AG04450 (cell line): ENCODE results near the gene KCNAB2. TPM values are rescaled to one million over a fixed set of nuclear protein-coding genes. Genes with fewer than 3 reads are reported as not detected.

ENCODE experiments used
- CTCF ChIA-PET: fragments of 300-600, 350-600 bp; formaldehyde crosslinking; extraction: SDS; loops from one replicate; lab custom pipeline; 2022; ENCODE audit warnings: antibody characterized with exemption, inconsistent platforms; lab: Charles Lee
- POLR2A ChIA-PET: fragments of 350-600 bp; formaldehyde crosslinking; extraction: SDS; loops from one replicate; lab custom pipeline; 2021; ENCODE audit warnings: antibody characterized with exemption, inconsistent platforms; lab: Yijun Ruan, JAX
- DNase-seq: peaks from one replicate; pipeline ENCODE4 v3.0.0-alpha.2; 2011; ENCODE audit warnings: low read depth, low spot score
- H3K27ac ChIP-seq: one replicate; pipeline ENCODE4 v1.5.1; 2012; ENCODE audit warnings: low read depth, low read length, control low read depth
- H3K27me3 ChIP-seq: one replicate; pipeline ENCODE4 v1.6.0; 2012; ENCODE audit warnings: low read length; ENCODE audit not compliant: control insufficient read depth, insufficient read depth
- H3K4me3 ChIP-seq: 2 replicates; pipeline ENCODE4 v1.5.1; 2011; ENCODE audit warnings: mild to moderate bottlenecking, low read depth, low read length, control low read depth
- H3K9me3 ChIP-seq: 2 replicates; pipeline ENCODE4 v1.5.1; 2012; ENCODE audit warnings: low read length; ENCODE audit not compliant: control insufficient read depth, insufficient read depth
- polyA plus RNA-seq: library from polyadenylated mRNA; depleted of rRNA; stranded (reverse); fragments of >200 nt; gene quantifications from 2 replicates; pipeline ENCODE4 v1.2.3, GENCODE V29; 2011
- TF ChIP-seq, protein P1 (sequence below): IDR thresholded peaks from 2 replicates; pipeline ENCODE4 v1.5.1; 2011; ENCODE audit warnings: low read depth, low read length, control low read depth, inconsistent platforms

The KCNAB2 gene
- polyA plus RNA-seq, 1 experiment, result 3.1 TPM

DNA sequence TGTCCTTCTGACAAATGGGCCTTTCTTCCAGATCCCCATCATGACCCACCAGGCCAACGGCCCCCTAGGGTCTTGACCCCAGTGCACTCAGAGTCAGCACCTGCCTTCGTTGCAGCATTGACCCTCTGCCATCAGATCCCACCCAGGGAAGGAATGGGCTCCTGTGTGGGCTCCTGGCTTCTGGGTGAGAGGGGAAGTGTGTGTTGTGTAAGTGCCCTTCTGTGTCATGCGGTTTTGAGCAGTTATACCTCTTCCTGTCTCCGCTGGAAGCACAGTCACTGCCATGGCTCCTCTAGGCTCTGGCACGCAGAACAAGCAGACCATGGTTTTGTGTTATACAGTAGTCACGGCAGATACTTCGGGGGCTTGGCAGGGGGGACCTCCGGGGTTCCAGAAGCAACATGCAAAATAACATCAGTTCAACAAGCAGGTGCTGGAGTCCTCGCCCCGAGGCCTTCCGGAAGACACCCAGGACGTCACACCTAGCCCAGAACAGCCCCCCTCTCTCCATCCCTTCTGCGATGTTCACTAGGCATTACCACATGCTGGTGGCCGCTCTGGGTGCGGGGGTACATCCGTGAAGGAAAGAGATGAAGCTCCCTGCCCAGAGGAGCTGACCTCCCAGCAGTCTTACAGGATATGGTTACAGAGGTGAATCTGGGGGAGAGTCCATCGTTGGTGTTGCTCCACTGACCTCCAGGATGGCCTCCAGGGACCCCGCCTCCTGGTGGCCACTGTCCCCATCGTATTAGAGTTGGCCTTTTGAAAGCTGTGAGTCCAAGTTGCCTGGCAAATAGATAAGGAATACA is 17.4 kb upstream of the KCNAB2 start:
- ChIA-PET POLR2A (interaction anchor here (0.7 kb wide), 2 partner anchors 7 to 36 kb away, joined by 3 to 10 read pairs; no protein-coding TSS in a partner anchor), CTCF (no interaction called here)
- TF ChIP-seq, protein P1, sequence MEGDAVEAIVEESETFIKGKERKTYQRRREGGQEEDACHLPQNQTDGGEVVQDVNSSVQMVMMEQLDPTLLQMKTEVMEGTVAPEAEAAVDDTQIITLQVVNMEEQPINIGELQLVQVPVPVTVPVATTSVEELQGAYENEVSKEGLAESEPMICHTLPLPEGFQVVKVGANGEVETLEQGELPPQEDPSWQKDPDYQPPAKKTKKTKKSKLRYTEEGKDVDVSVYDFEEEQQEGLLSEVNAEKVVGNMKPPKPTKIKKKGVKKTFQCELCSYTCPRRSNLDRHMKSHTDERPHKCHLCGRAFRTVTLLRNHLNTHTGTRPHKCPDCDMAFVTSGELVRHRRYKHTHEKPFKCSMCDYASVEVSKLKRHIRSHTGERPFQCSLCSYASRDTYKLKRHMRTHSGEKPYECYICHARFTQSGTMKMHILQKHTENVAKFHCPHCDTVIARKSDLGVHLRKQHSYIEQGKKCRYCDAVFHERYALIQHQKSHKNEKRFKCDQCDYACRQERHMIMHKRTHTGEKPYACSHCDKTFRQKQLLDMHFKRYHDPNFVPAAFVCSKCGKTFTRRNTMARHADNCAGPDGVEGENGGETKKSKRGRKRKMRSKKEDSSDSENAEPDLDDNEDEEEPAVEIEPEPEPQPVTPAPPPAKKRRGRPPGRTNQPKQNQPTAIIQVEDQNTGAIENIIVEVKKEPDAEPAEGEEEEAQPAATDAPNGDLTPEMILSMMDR, result no peak
- H3K27ac ChIP-seq, result no peak overlapping the region
- peaks cover 7% of the 10 kb centered on the region for H3K27me3 ChIP-seq
- no peaks in the 10 kb centered on the region for H3K9me3 ChIP-seq
- no peak for DNase-seq
- H3K4me3 ChIP-seq, result no peak overlapping the region

DNA sequence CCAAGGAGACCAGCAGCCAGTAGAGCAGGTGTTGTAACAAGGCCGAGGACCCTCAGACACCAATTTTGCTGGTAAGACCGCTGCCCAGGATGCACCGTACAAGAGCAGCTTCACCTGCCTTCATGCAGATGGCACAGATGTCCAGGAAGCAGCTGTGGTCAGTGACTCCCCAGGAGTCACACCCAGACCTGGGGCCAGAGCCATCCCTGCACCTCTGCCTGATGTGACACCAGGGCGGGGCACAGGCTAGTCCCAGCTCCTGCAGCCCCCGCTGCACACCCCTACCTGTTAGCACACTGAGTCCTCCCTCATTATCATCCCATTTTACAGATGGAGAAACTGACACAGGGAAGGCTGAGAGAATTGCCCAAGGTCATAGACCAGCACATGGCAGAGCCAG is 16.3 kb upstream of the KCNAB2 start:
- ChIA-PET POLR2A (interaction anchor here (0.7 kb wide), 1 partner anchor 8 kb away, joined by 10 read pairs; no protein-coding TSS in a partner anchor), CTCF (interaction anchor here (0.6 kb wide), 1 partner anchor 112 kb away, joined by 3 read pairs; no protein-coding TSS in a partner anchor)
- TF ChIP-seq, protein P1, result no peak
- DNase-seq, result no peak
- no peak overlapping the region for H3K4me3 ChIP-seq
- H3K9me3 ChIP-seq, result no peaks in the 10 kb centered on the region
- H3K27ac ChIP-seq, result no peak overlapping the region
- peaks cover 7% of the 10 kb centered on the region for H3K27me3 ChIP-seq

DNA sequence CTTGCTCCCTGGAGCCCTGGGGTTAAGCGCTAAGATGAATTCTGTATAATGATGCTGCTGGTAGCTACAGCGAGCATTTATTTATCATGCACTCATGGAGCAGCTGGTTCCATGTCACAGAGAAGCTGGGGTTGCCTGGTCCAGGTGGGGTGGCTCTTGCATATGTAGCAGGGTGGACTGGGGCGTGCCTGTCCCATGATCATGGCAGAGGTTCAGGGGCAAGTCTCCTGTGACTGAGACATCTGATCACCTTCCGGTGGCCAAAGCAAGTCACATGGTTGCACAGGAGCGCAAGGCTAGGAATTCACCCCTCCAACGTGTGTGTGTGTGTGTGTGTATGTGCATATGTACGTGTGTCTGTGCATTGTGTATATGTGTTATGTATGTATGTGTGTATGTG is 15.6 kb upstream of the KCNAB2 start:
- CTCF ChIA-PET, result no interaction called here
- POLR2A ChIA-PET, result no interaction called here
- Histone ChIP-seq H3K27ac (no peak overlapping the region), H3K27me3 (peaks cover 5% of the 10 kb centered on the region), H3K4me3 (no peak overlapping the region), H3K9me3 (no peaks in the 10 kb centered on the region)
- DNase-seq, result no peak
- TF ChIP-seq, protein P1, result no peak

DNA sequence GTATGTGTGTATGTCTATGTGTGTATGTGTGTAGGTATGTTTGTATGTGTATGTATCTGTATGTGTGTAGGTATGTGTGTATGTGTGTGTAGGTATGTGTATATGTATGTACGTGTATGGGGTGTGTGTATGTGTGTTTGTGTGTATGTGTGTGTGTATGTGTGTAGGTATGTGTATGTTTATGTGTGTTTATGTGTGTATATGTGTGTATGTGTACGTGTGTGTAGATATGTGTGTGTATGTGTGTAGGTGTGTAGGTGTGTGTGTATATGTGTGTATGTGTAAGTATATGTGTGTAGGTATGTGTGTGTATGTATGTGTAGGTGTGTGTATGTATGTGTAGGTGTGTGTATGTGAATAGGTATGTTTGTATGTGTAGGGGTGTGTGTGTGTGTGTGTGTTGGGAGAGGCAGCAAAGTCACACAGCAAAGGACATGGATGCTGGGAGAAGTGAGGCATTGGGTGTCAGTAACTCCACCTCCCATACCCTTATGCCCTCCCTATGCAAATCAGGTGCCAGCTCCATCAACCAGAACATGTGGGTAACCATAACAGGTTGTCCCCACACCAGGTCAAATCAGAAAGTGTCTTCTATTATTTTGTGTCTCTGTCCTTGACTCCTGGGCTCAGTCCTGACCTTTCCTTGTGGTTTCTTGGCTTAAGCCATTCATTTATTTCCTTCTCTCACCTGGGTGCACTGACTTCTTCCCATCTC is 15.0 kb upstream of the KCNAB2 start:
- TF ChIP-seq, protein P1, result no peak
- ChIA-PET POLR2A (no interaction called here), CTCF (no interaction called here)
- H3K4me3 ChIP-seq, result no peak overlapping the region
- no peaks in the 10 kb centered on the region for H3K9me3 ChIP-seq
- DNase-seq, result no peak
- no peak overlapping the region for H3K27ac ChIP-seq
- H3K27me3 ChIP-seq, result peaks cover 3% of the 10 kb centered on the region

DNA sequence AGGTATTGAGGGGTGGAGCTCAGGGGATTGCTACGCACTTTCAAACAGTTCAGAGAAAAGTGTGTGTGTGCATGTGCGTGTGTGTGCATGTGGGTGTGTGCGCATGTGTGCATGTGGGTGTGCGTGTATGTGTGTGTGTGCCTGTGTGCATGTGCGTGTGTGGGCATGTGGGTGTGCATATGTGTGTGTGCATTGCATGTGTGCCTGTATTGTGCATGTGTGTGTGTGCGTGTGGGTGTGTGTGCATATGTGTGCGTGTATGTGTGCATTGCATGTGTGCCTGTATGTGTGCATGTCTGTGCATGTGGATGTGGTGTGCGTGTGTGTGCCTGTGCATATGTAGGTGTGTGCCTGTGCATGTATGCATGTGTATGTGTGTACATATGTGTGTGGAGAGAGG is 12.6 kb upstream of the KCNAB2 start:
- Histone ChIP-seq H3K27ac (no peak overlapping the region), H3K27me3 (peaks cover 3% of the 10 kb centered on the region), H3K4me3 (no peak overlapping the region), H3K9me3 (no peaks in the 10 kb centered on the region)
- no peak for DNase-seq
- POLR2A ChIA-PET, result no interaction called here
- CTCF ChIA-PET, result interaction anchor here (0.6 to 1.5 kb wide), 2 partner anchors 9 to 596 kb away, joined by 4 read pairs; no protein-coding TSS in a partner anchor
- TF ChIP-seq, protein P1, result no peak
